Fibroblast of pulmonary artery (primary cell): Measurements from ENCODE around the gene POLR2C.

Experiments
- DNase-seq: peaks from one replicate; pipeline ENCODE4 v3.0.0-alpha.2; 2010; ENCODE audit warnings: low read depth
- H3K4me3 ChIP-seq: replicated peaks from 2 replicates; pipeline ENCODE4 v1.5.1; 2011; ENCODE audit warnings: low read depth, mild to moderate bottlenecking, control low read depth, low read length, moderate library complexity
- CTCF ChIP-seq: IDR thresholded peaks from 2 replicates; pipeline ENCODE4 v1.5.1; 2011; ENCODE audit warnings: mild to moderate bottlenecking, control low read depth, low read length, inconsistent platforms; ENCODE audit errors: missing control alignments

Gene POLR2C

DNA sequence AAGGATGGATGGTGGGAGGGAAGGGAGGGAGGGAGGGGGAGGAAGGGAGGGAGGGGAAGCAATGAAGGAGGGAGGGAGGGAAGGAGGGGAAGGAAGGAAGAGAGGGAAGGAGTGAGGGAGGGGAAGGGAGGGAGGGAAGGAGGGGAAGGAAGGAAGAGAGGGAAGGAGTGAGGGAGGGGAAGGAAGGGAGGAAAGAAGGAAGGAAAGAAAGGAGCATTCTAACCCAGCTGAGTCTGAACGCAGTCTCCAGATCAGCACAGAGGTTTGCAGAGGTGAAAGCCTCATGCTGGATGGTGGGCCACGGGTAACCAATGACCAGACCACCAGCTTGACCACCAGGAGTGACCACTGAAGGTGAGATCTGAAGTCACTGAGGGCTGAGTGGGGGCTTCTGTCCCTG lies 39.3 kb upstream of the POLR2C start:
- no peak for TF ChIP-seq CTCF
- no peak for DNase-seq
- no peak overlapping the region for H3K4me3 ChIP-seq

- H3K4me3 ChIP-seq, result no peak overlapping the region
- no peak for TF ChIP-seq CTCF
- no peak for DNase-seq
Observed at GRCh38 chr16:57424583-57424982, 37.9 kb upstream of the POLR2C start.

DNA sequence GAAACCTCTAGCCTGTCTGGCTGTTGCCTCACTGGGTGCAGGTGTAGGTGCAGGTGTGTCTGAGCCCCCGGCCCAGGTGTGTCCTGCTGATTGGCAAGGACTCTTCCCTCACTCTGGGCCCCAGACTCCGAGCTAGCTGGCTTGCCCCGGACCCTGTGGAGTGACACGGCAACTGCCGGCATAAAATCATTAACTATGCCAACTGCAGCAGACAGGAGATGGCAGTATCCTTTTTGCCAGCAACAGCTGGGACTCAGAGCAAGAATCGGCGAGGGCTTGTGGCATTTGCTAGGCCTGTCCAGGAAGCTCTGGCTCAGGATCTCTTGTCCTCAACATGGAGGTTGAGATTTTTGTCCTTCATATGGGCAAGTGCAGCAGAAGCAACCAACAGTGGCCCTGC lies 36.1 kb upstream of the POLR2C start:
- DNase-seq, result no peak
- H3K4me3 ChIP-seq, result no peak overlapping the region
- no peak for TF ChIP-seq CTCF

DNA sequence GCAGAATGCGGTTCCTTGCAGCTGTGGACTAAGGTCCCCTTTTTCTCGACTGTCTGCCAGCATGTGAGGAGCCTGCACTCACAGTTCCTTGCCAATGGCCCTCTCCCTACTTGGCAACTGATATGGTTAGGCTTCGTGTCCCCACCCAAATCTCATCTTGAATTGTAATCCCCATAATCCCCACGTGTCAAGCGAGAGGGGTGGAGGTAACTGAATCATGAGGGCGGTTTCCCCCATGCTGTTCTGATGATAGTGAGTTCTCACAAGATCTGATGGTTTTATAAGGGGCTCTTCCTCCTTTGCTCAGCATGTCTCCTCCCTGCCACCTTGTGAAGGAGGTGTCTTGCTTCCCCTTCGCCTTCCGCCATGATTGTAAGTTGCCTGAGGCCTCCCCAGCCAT lies 35.2 kb upstream of the POLR2C start:
- no peak overlapping the region for H3K4me3 ChIP-seq
- no peak for TF ChIP-seq CTCF
- DNase-seq, result no peak

DNA sequence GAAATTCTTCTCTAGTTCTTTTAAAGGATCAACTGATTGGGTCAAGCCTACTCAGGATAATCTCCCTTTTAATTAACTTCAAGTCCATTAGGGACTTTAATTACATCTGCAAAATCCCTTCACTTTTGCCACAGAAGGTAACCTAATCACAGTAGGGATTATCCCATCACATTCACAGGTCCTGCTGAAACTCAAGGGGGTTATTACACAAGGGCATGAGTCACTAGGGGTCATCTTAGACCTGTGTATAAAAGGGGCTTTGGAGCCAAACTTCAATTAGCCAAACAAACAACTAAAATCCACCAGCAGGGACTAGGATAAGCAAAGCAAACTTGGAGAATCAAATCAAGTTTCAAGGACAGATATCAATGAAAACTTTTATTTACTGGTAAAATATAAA lies 34.7 kb upstream of the POLR2C start:
- DNase-seq, result peak; percentile 8
- H3K4me3 ChIP-seq, result no peak overlapping the region
- TF ChIP-seq CTCF, result no peak

GRCh38 chr16:57430955-57431354 lies 31.5 kb upstream of the POLR2C start:
- no peak for TF ChIP-seq CTCF
- no peak overlapping the region for H3K4me3 ChIP-seq
- no peak for DNase-seq

- H3K4me3 ChIP-seq, result no peak overlapping the region
- no peak for DNase-seq
- no peak for TF ChIP-seq CTCF
Observed at GRCh38 chr16:57432505-57432904, 30.0 kb upstream of the POLR2C start.
